HG03066 (cell line): Measurements from ENCODE around the gene RAB28.
A peak's percentile ranks its signal among the peaks of the same experiment; 100 is the strongest.

ENCODE experiments used
- ATAC-seq: cut with Tn5 transposase; IDR thresholded peaks from one replicate; pipeline ENCODE4 v1.9.1; 2021; ENCODE audit warnings: low read depth; ENCODE audit not compliant: unreplicated experiment

RAB28 gene

GRCh38 chr4:13484122-13484748 lies at the start of gene RAB28:
TSS of gene RAB28 (minus strand) at chr4:13484340.
- peak; percentile 91 for ATAC-seq

GRCh38 chr4:13531625-13531998 lies 47.5 kb upstream of the RAB28 start:
- no peak for ATAC-seq

GRCh38 chr4:13530823-13531624 lies 46.9 kb upstream of the RAB28 start:
- ATAC-seq, result no peak

- ATAC-seq, result no peak
Observed at GRCh38 chr4:13529128-13529919, 45.2 kb upstream of the RAB28 start.

- no peak for ATAC-seq
Observed at GRCh38 chr4:13528821-13529127, 44.6 kb upstream of the RAB28 start.

GRCh38 chr4:13527981-13528820 lies 44.1 kb upstream of the RAB28 start:
- peak; percentile 75 for ATAC-seq

GRCh38 chr4:13527192-13527980 lies 43.2 kb upstream of the RAB28 start:
- no peak for ATAC-seq

- no peak for ATAC-seq
Observed at GRCh38 chr4:13526658-13527057, 42.5 kb upstream of the RAB28 start.

GRCh38 chr4:13525606-13526281 lies 41.6 kb upstream of the RAB28 start:
- no peak for ATAC-seq

- no peak for ATAC-seq
Observed at GRCh38 chr4:13524504-13525243, 40.5 kb upstream of the RAB28 start.

GRCh38 chr4:13523591-13524503 lies 39.7 kb upstream of the RAB28 start:
- no peak for ATAC-seq

GRCh38 chr4:13523105-13523477 lies 39.0 kb upstream of the RAB28 start:
- no peak for ATAC-seq

- ATAC-seq, result no peak
Observed at GRCh38 chr4:13522282-13523104, 38.4 kb upstream of the RAB28 start.

GRCh38 chr4:13521047-13521446 lies 36.9 kb upstream of the RAB28 start:
- ATAC-seq, result no peak

- ATAC-seq, result no peak
Observed at GRCh38 chr4:13516315-13516860, 32.2 kb upstream of the RAB28 start.

GRCh38 chr4:13515268-13515667 lies 31.1 kb upstream of the RAB28 start:
- no peak for ATAC-seq

GRCh38 chr4:13514722-13515121 lies 30.6 kb upstream of the RAB28 start:
- no peak for ATAC-seq
